Activated CD4-positive, alpha-beta memory T cell treated with anti-CD3 and anti-CD28 coated beads, Interleukin-2, amount 10 ng/mL, durations not matched to agents 7 days and 5 days (primary cell): Measurements from ENCODE around the gene CYBB. TPM values are rescaled to one million over a fixed set of nuclear protein-coding genes. Genes with fewer than 3 reads are reported as not detected.

Experiments
- CTCF ChIA-PET: fragments of 350-600 bp; sonication (Branson Sonifier 250); formaldehyde crosslinking; loops from one replicate; lab custom pipeline; 2021; ENCODE audit warnings: antibody characterized with exemption, inconsistent platforms; lab: Charles Lee
- POLR2A ChIA-PET: fragments of 350-600 bp; sonication (Branson Sonifier 250); formaldehyde crosslinking; loops from one replicate; lab custom pipeline; 2021; ENCODE audit warnings: antibody characterized with exemption; lab: Charles Lee
- DNase-seq: peaks from one replicate; pipeline ENCODE4 v3.0.0-alpha.2; 2020
- H3K27ac Mint-ChIP-seq: one replicate; pipeline ENCODE4 v1.8.0; 2021; ENCODE audit warnings: mild to moderate bottlenecking, mixed read lengths
- H3K27me3 Mint-ChIP-seq: one replicate; pipeline ENCODE4 v1.8.0; 2021; ENCODE audit warnings: mixed read lengths
- H3K36me3 Mint-ChIP-seq: one replicate; pipeline ENCODE4 v1.8.0; 2021; ENCODE audit warnings: low read depth, mixed read lengths
- H3K4me1 Mint-ChIP-seq: one replicate; pipeline ENCODE4 v1.8.0; 2021; ENCODE audit warnings: mixed read lengths
- H3K4me3 Mint-ChIP-seq: one replicate; pipeline ENCODE4 v1.8.0; 2021; ENCODE audit warnings: mild to moderate bottlenecking, mixed read lengths
- H3K9me3 Mint-ChIP-seq: one replicate; pipeline ENCODE4 v1.8.0; 2021; ENCODE audit warnings: mixed read lengths
- total RNA-seq, 2 experiments: library from RNA; stranded (reverse); gene quantifications; one replicate each; pipeline ENCODE4 v1.2.3, GENCODE V29; 2021

CYBB gene
- total RNA-seq, 2 experiments from 2014 or later = not detected

GRCh38 chrX:37820646-37821045 is 40.8 kb downstream of the CYBB start:
- DNase-seq = no peak
- CTCF ChIA-PET = no interaction called here
- Mint-ChIP-seq H3K36me3 (no peaks in the 10 kb centered on the region), H3K27me3 (no peaks in the 10 kb centered on the region), H3K4me3 (no peak overlapping the region), H3K9me3 (no peaks in the 10 kb centered on the region), H3K4me1 (peaks cover 13% of the 10 kb centered on the region), H3K27ac (no peak overlapping the region)
- POLR2A ChIA-PET = no interaction called here

GRCh38 chrX:37824491-37825214 is 44.8 kb downstream of the CYBB start:
- DNase-seq = no peak
- H3K4me3 Mint-ChIP-seq = no peak overlapping the region
- no peaks in the 10 kb centered on the region for H3K9me3 Mint-ChIP-seq
- H3K36me3 Mint-ChIP-seq = no peaks in the 10 kb centered on the region
- H3K27ac Mint-ChIP-seq = peak overlapping the region; percentile 17
- CTCF ChIA-PET = interaction anchor here (0.7 to 4.8 kb wide), 7 partner anchors 14 to 342 kb away, joined by 3 to 123 read pairs (median 6); no protein-coding TSS in a partner anchor
- peaks cover 20% of the 10 kb centered on the region for H3K4me1 Mint-ChIP-seq
- no peaks in the 10 kb centered on the region for H3K27me3 Mint-ChIP-seq
- POLR2A ChIA-PET = interaction anchor here (1.5 to 2.0 kb wide), 3 partner anchors 71 to 81 kb away, joined by 3 to 7 read pairs (median 4); no protein-coding TSS in a partner anchor

DNA sequence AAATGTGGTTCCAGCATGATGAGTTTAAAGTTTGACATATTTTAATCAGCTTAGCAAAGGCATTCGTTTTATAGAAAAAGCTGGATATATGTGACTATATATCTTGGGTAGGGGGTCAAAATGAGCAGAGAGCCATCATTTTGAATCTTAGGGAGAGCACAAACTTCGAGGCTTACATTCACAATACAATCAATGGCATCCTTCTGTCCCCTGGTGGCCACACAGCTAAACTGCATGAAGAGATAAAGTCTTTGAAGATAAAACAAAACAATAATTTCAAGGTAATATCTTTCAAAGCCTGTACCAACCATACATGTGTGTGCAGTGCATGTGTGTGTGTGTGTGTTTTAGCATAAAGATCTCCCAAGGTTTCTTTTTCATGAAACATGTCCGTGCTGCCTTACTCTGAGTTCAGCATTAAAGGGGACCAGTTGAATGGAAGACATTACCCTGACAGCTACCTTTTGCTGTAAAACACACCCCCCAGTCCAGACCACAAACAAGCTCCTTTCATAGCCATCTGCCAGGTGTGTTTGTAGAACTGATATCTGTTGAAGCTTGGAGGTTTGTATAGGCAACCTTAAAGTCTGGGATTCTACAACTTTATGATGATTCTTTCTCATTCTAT is 45.5 kb downstream of the CYBB start:
- Mint-ChIP-seq H3K27ac (no peak overlapping the region), H3K36me3 (no peaks in the 10 kb centered on the region), H3K4me3 (no peak overlapping the region), H3K9me3 (no peaks in the 10 kb centered on the region), H3K27me3 (no peaks in the 10 kb centered on the region), H3K4me1 (peaks cover 25% of the 10 kb centered on the region)
- ChIA-PET POLR2A (interaction anchor here (1.6 to 2.0 kb wide), 2 partner anchors 72 to 82 kb away, joined by 3 to 7 read pairs; no protein-coding TSS in a partner anchor), CTCF (interaction anchor here (0.7 to 4.8 kb wide), 9 partner anchors 10 to 342 kb away, joined by 3 to 123 read pairs (median 6); no protein-coding TSS in a partner anchor)
- peak; percentile 58 for DNase-seq

GRCh38 chrX:37829721-37830120 is 49.9 kb downstream of the CYBB start:
- ChIA-PET POLR2A (no interaction called here), CTCF (interaction anchor here (1.1 kb wide), 1 partner anchor 85 kb away, joined by 3 read pairs; no protein-coding TSS in a partner anchor)
- Mint-ChIP-seq H3K36me3 (no peaks in the 10 kb centered on the region), H3K27me3 (no peaks in the 10 kb centered on the region), H3K4me3 (no peak overlapping the region), H3K9me3 (no peaks in the 10 kb centered on the region), H3K27ac (no peak overlapping the region), H3K4me1 (peaks cover 18% of the 10 kb centered on the region)
- DNase-seq = no peak

- H3K4me3 Mint-ChIP-seq = no peak overlapping the region
- H3K27me3 Mint-ChIP-seq = no peaks in the 10 kb centered on the region
- peaks cover 12% of the 10 kb centered on the region for H3K4me1 Mint-ChIP-seq
Observed at GRCh38 chrX:37830371-37830770, 50.5 kb downstream of the CYBB start.

GRCh38 chrX:37834937-37835336 is 55.1 kb downstream of the CYBB start:
- no peak for DNase-seq
- POLR2A ChIA-PET = no interaction called here
- Mint-ChIP-seq H3K27me3 (no peaks in the 10 kb centered on the region), H3K4me1 (peaks cover 2% of the 10 kb centered on the region), H3K36me3 (peaks cover 4% of the 10 kb centered on the region), H3K27ac (no peak overlapping the region), H3K9me3 (no peaks in the 10 kb centered on the region), H3K4me3 (no peak overlapping the region)
- CTCF ChIA-PET = interaction anchor here (1.4 kb wide), 1 partner anchor 9 kb away, joined by 4 read pairs; no protein-coding TSS in a partner anchor

More at GRCh38 chrX:37830371-37830770, 50.5 kb downstream of the CYBB start:
- CTCF ChIA-PET = interaction anchor here (1.1 kb wide), 1 partner anchor 86 kb away, joined by 3 read pairs; no protein-coding TSS in a partner anchor
- Mint-ChIP-seq H3K27ac (no peak overlapping the region), H3K9me3 (no peaks in the 10 kb centered on the region), H3K36me3 (no peaks in the 10 kb centered on the region)
- DNase-seq = no peak
- POLR2A ChIA-PET = no interaction called here

DNA sequence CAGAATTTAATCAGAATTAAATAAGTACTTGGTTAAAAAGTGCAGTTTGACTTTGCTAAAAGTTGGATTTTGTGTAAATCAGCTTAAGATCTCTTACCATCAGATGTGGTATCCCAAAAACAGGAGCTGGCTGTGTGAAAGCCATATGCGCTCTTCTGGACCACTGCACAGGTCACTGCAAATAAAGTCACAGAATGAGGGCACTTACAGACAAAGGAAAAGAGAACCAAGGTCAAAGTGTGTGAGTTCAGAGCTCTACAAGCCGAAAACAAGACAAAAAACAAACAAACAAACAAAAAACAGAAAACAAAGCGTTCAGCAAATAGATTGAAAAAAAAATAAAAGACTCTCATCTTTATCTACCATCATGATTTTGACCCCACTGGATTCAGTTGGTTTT is 61.1 kb downstream of the CYBB start:
- DNase-seq = no peak
- H3K27ac Mint-ChIP-seq = no peak overlapping the region
- no peak overlapping the region for H3K4me3 Mint-ChIP-seq
- no peaks in the 10 kb centered on the region for H3K27me3 Mint-ChIP-seq
- H3K4me1 Mint-ChIP-seq = peaks cover 6% of the 10 kb centered on the region
- no peaks in the 10 kb centered on the region for H3K9me3 Mint-ChIP-seq
- ChIA-PET POLR2A (no interaction called here), CTCF (no interaction called here)
- H3K36me3 Mint-ChIP-seq = peaks cover 13% of the 10 kb centered on the region

DNA sequence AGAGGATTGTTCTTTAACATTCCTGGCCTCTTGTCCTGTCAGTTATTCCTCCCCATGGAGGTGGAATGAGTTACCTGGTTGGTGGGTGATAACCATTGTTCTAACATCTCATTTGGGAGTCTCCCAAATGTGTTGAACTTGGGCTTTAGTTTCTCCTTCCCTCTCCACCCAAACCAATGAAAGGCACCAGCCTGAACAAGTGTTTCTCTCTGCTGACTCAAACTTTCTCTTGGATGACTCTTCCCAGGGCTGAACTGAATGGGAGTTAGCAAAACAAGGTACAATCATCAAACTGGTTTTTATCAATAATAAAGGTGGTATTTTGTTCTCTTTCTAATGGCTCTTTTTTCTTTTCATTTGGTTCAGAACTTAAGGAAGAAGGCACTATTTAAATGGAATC is 64.8 kb downstream of the CYBB start:
- ChIA-PET CTCF (no interaction called here), POLR2A (no interaction called here)
- H3K27ac Mint-ChIP-seq = no peak overlapping the region
- peaks cover 12% of the 10 kb centered on the region for H3K36me3 Mint-ChIP-seq
- no peak overlapping the region for H3K4me3 Mint-ChIP-seq
- H3K9me3 Mint-ChIP-seq = no peaks in the 10 kb centered on the region
- no peak for DNase-seq
- H3K4me1 Mint-ChIP-seq = peaks cover 16% of the 10 kb centered on the region
- no peaks in the 10 kb centered on the region for H3K27me3 Mint-ChIP-seq

DNA sequence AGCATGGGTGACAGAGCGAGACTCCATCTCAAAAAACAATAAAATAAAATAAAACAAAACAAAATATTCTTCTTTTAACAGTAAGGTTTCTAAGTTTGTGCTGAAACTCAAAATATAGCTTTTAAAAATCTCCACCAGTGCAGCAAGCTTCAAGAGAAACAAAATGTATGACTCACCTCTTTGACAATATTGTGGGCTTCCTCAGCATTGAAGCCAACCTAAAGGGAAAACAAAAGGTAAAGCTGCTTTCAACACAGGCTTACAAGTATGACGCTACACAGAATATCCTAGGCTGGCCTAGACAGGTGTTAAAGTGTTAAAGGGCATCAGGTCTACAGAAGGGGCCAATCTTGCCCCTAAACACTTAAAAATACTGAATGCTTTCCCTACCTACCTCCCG is 66.3 kb downstream of the CYBB start:
- Mint-ChIP-seq H3K4me3 (peak overlapping the region; percentile 75), H3K4me1 (peaks cover 16% of the 10 kb centered on the region), H3K36me3 (peaks cover 8% of the 10 kb centered on the region), H3K27ac (peak overlapping the region; percentile 70), H3K27me3 (no peaks in the 10 kb centered on the region), H3K9me3 (no peaks in the 10 kb centered on the region)
- CTCF ChIA-PET = interaction anchor here (0.5 to 0.9 kb wide), 2 partner anchors 27 to 101 kb away, joined by 4 to 5 read pairs; no protein-coding TSS in a partner anchor
- no peak for DNase-seq
- POLR2A ChIA-PET = no interaction called here

DNA sequence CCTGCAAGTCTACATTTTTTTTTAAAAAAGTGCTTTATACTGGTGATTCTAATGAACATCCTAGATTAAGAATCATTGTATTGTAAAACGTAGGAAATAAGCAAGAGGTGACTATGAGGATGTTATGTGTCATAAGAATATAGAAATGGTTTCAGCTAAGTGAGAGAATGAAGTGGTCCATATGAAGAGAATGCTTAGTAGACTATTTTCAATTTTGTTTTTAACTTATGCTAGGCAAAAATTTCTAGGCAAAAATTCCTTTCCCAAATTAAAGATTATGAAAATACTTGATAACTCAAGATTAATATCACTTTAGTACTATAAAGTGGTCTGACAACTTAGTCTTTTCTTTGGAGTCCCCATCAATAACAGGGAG is 66.7 kb downstream of the CYBB start:
- H3K9me3 Mint-ChIP-seq = no peaks in the 10 kb centered on the region
- ChIA-PET CTCF (interaction anchor here (0.5 to 0.9 kb wide), 2 partner anchors 27 to 101 kb away, joined by 4 to 5 read pairs; no protein-coding TSS in a partner anchor), POLR2A (no interaction called here)
- peak overlapping the region; percentile 70 for H3K27ac Mint-ChIP-seq
- H3K27me3 Mint-ChIP-seq = no peaks in the 10 kb centered on the region
- H3K4me1 Mint-ChIP-seq = peaks cover 16% of the 10 kb centered on the region
- H3K36me3 Mint-ChIP-seq = peaks cover 6% of the 10 kb centered on the region
- DNase-seq = no peak
- peak overlapping the region; percentile 75 for H3K4me3 Mint-ChIP-seq

GRCh38 chrX:37846934-37847732 is 67.3 kb downstream of the CYBB start, which contains the start of gene DYNLT3:
TSS of gene DYNLT3 (minus strand) at chrX:37847571. CDS start at chrX:37847510, 61 bp downstream.
- ChIA-PET POLR2A (no interaction called here), CTCF (no interaction called here)
- H3K4me3 Mint-ChIP-seq = peak within 1 kb of the TSS; percentile 75
- peaks cover 16% of the 10 kb centered on the region for H3K4me1 Mint-ChIP-seq
- H3K27me3 Mint-ChIP-seq = no peaks in the 10 kb centered on the region
- H3K27ac Mint-ChIP-seq = peak within 1 kb of the TSS; percentile 70
- H3K36me3 Mint-ChIP-seq = peaks cover 6% of the 10 kb centered on the region
- H3K9me3 Mint-ChIP-seq = no peaks in the 10 kb centered on the region
- peak; percentile 82 for DNase-seq

GRCh38 chrX:37847733-37848197 is 67.9 kb downstream of the CYBB start:
- Mint-ChIP-seq H3K27ac (peak overlapping the region; percentile 70), H3K36me3 (peaks cover 6% of the 10 kb centered on the region), H3K27me3 (no peaks in the 10 kb centered on the region), H3K4me3 (peak overlapping the region; percentile 75), H3K4me1 (peaks cover 16% of the 10 kb centered on the region), H3K9me3 (no peaks in the 10 kb centered on the region)
- no peak for DNase-seq
- POLR2A ChIA-PET = no interaction called here
- CTCF ChIA-PET = interaction anchor here (0.9 to 1.0 kb wide), 2 partner anchors 102 to 160 kb away, joined by 3 to 4 read pairs; no protein-coding TSS in a partner anchor
